Osteoblast (primary cell): Measurements from ENCODE around the gene CLDN14. TPM values are rescaled to one million over a fixed set of nuclear protein-coding genes. Genes with fewer than 3 reads are reported as not detected.
A peak's percentile ranks its signal among the peaks of the same experiment; 100 is the strongest.

Source experiments
- DNase-seq: peaks from one replicate; pipeline ENCODE4 v3.0.0; 2011; ENCODE audit warnings: low spot score, mixed read lengths; ENCODE audit not compliant: insufficient read length; ENCODE audit errors: missing footprints
- H2AFZ ChIP-seq: 2 replicates; pipeline ENCODE4 v1.6.0; 2011; ENCODE audit warnings: mild to moderate bottlenecking, low read length
- H3K27ac ChIP-seq: 2 replicates; pipeline ENCODE4 v1.5.1; 2011; ENCODE audit warnings: mild to moderate bottlenecking, low read depth, low read length, moderate library complexity
- H3K27me3 ChIP-seq: 2 replicates; pipeline ENCODE4 v1.6.0; 2012; ENCODE audit warnings: mild to moderate bottlenecking, control low read depth, inconsistent platforms, low read length, moderate library complexity; ENCODE audit not compliant: insufficient read depth
- H3K36me3 ChIP-seq: 2 replicates; pipeline ENCODE4 v1.5.1; 2011; ENCODE audit warnings: mild to moderate bottlenecking, low read length, control low read depth, moderate library complexity; ENCODE audit not compliant: insufficient read depth
- H3K4me1 ChIP-seq: 2 replicates; pipeline ENCODE4 v1.5.1; 2011; ENCODE audit warnings: mild to moderate bottlenecking, low read length, control low read depth, moderate library complexity; ENCODE audit not compliant: insufficient read depth
- H3K4me2 ChIP-seq: 2 replicates; pipeline ENCODE4 v1.6.0; 2011; ENCODE audit warnings: mild to moderate bottlenecking, low read length; ENCODE audit not compliant: insufficient read depth
- H3K4me3 ChIP-seq: fragments of 200-600 bp; sonication (generic); 3 replicates; pipeline ENCODE4 v1.5.1; 2012; ENCODE audit warnings: mild to moderate bottlenecking, low read length, inconsistent platforms; ENCODE audit not compliant: insufficient read depth
- H3K79me2 ChIP-seq: 2 replicates; pipeline ENCODE4 v1.6.0; 2012; ENCODE audit warnings: mild to moderate bottlenecking, low read length, control low read depth, inconsistent platforms; ENCODE audit not compliant: insufficient read depth
- H3K9me3 ChIP-seq: 2 replicates; pipeline ENCODE4 v1.5.1; 2011; ENCODE audit warnings: low read depth, low read length, control low read depth
- H4K20me1 ChIP-seq: 2 replicates; pipeline ENCODE4 v1.6.0; 2012; ENCODE audit warnings: mild to moderate bottlenecking, low read length, control low read depth; ENCODE audit not compliant: insufficient read depth
- CTCF ChIP-seq: IDR thresholded peaks from 2 replicates; pipeline ENCODE4 v1.5.1; 2011; ENCODE audit warnings: mild to moderate bottlenecking, low read depth, low read length, moderate library complexity; ENCODE audit errors: extremely low read depth
- total RNA-seq: library from RNA; depleted of rRNA; stranded (reverse); fragments of >200 nt; gene quantifications from 2 replicates; pipeline ENCODE4 v1.2.3, GENCODE V29; 2012

Gene CLDN14
- total RNA-seq, 1 donor = 0.36 TPM

- Histone ChIP-seq H2AFZ (peak overlapping the region; percentile 67), H3K4me3 (no peak overlapping the region), H3K27ac (peak overlapping the region; percentile 92), H3K4me1 (peaks cover 35% of the 10 kb centered on the region), H3K36me3 (no peaks in the 10 kb centered on the region), H3K79me2 (peaks cover 7% of the 10 kb centered on the region), H4K20me1 (no peaks in the 10 kb centered on the region), H3K9me3 (no peaks in the 10 kb centered on the region), H3K4me2 (no peak overlapping the region), H3K27me3 (no peaks in the 10 kb centered on the region)
- no peak for DNase-seq
- no peak for TF ChIP-seq CTCF
These were observed 51.0 kb downstream of the CLDN14 start for GRCh38 chr21:36428761-36429432.

GRCh38 chr21:36427502-36427901 is 52.4 kb downstream of the CLDN14 start:
- no peaks in the 10 kb centered on the region for H3K36me3 ChIP-seq
- H3K9me3 ChIP-seq = no peaks in the 10 kb centered on the region
- H3K27me3 ChIP-seq = no peaks in the 10 kb centered on the region
- H3K79me2 ChIP-seq = peaks cover 4% of the 10 kb centered on the region
- H3K4me3 ChIP-seq = no peak overlapping the region
- H4K20me1 ChIP-seq = no peaks in the 10 kb centered on the region
- H2AFZ ChIP-seq = no peak overlapping the region
- H3K4me2 ChIP-seq = no peak overlapping the region
- peaks cover 35% of the 10 kb centered on the region for H3K4me1 ChIP-seq
- H3K27ac ChIP-seq = no peak overlapping the region
- no peak for TF ChIP-seq CTCF
- DNase-seq = no peak

- Histone ChIP-seq H3K36me3 (no peaks in the 10 kb centered on the region), H3K27me3 (no peaks in the 10 kb centered on the region), H3K9me3 (no peaks in the 10 kb centered on the region), H3K4me1 (peaks cover 30% of the 10 kb centered on the region), H3K79me2 (no peaks in the 10 kb centered on the region), H2AFZ (no peak overlapping the region), H4K20me1 (no peaks in the 10 kb centered on the region), H3K4me3 (no peak overlapping the region), H3K4me2 (no peak overlapping the region), H3K27ac (peak overlapping the region; percentile 36)
- no peak for TF ChIP-seq CTCF
- DNase-seq = peak; percentile 90
These were observed 54.6 kb downstream of the CLDN14 start for GRCh38 chr21:36425286-36425685.

- H4K20me1 ChIP-seq = no peaks in the 10 kb centered on the region
- no peak for DNase-seq
- H3K4me2 ChIP-seq = no peak overlapping the region
- peaks cover 27% of the 10 kb centered on the region for H3K4me1 ChIP-seq
- no peaks in the 10 kb centered on the region for H3K27me3 ChIP-seq
- H3K36me3 ChIP-seq = no peaks in the 10 kb centered on the region
- TF ChIP-seq CTCF = no peak
- no peak overlapping the region for H3K4me3 ChIP-seq
- H3K9me3 ChIP-seq = no peaks in the 10 kb centered on the region
- H3K79me2 ChIP-seq = no peaks in the 10 kb centered on the region
- peak overlapping the region; percentile 36 for H3K27ac ChIP-seq
- no peak overlapping the region for H2AFZ ChIP-seq
These were observed 55.3 kb downstream of the CLDN14 start for GRCh38 chr21:36424592-36424991.
